ENCODE measurements around the gene C17orf50.

DNA sequence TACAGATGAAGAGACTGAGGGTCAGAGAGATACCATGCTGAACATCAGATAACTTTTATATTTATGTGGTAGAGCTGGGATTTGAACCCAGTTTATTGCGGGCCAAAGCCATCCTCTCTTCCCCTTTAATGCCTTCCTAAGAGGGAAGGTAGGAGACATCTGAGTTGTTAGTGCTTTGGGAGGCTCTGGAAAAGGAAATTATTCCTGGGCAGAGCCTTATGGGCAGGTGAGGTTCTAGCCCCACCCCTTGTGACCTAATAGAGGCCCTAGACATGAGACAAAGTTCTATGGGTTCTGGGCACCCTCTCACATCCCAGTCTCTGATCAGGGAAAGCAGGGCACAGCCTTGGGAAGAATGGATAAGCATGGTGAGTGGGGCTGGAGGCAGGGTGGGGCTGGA lies at the start of gene C17orf50:
- TF ChIP-seq, protein P1, sequence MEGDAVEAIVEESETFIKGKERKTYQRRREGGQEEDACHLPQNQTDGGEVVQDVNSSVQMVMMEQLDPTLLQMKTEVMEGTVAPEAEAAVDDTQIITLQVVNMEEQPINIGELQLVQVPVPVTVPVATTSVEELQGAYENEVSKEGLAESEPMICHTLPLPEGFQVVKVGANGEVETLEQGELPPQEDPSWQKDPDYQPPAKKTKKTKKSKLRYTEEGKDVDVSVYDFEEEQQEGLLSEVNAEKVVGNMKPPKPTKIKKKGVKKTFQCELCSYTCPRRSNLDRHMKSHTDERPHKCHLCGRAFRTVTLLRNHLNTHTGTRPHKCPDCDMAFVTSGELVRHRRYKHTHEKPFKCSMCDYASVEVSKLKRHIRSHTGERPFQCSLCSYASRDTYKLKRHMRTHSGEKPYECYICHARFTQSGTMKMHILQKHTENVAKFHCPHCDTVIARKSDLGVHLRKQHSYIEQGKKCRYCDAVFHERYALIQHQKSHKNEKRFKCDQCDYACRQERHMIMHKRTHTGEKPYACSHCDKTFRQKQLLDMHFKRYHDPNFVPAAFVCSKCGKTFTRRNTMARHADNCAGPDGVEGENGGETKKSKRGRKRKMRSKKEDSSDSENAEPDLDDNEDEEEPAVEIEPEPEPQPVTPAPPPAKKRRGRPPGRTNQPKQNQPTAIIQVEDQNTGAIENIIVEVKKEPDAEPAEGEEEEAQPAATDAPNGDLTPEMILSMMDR (IDR thresholded peaks at IDR 0.05): no peak
- TF ChIP-seq POLR2A (IDR thresholded peaks at IDR 0.05): no peak
